ENCODE measurements around the gene RNF208. TPM values are rescaled to one million over a fixed set of nuclear protein-coding genes. Genes with fewer than 3 reads are reported as not detected.

The RNF208 gene
- total and polyA plus RNA-seq, 4 donors = 2.0 to 66.6 (median 33.7) TPM

DNA sequence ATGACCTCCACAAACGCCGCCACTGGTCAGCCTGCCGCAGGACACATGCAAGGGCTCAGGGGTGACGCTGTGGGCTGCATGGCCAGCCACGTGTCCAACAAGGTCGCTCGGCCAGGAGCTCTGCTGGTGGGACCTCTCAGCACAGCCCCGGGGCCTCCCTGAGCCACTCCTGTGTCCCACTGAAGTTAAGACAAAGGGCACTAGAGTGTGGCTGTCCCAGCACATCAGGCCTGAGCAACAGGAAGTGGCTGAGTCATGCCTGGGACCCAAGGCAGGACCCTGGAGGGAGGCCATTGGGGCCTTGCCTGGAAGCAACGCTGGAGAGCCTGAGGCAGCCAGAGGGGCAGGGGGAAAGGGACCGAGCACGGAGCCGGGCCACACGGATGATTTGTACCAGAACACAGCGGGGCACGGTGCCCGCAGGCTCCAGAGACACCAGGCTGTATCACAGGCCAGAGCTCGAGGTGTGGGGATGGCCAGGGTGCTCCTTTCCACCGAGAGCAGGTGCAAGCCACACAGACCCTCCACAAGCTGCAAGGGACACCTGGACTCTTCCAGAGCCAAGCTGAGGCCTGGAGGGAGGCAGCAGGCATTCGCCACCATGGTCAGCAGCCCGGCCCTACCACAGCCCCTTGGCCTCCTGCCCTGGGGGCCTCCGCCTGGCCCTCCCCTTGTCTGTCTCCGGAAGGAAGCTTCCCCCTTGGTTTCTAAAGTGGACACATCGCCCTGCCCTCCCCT, 43.7 kb downstream of the RNF208 start:
- WGBS (ENCODE audit: insufficient coverage) = 93% methylated on average over 23 of the region's 23 CpGs

DNA sequence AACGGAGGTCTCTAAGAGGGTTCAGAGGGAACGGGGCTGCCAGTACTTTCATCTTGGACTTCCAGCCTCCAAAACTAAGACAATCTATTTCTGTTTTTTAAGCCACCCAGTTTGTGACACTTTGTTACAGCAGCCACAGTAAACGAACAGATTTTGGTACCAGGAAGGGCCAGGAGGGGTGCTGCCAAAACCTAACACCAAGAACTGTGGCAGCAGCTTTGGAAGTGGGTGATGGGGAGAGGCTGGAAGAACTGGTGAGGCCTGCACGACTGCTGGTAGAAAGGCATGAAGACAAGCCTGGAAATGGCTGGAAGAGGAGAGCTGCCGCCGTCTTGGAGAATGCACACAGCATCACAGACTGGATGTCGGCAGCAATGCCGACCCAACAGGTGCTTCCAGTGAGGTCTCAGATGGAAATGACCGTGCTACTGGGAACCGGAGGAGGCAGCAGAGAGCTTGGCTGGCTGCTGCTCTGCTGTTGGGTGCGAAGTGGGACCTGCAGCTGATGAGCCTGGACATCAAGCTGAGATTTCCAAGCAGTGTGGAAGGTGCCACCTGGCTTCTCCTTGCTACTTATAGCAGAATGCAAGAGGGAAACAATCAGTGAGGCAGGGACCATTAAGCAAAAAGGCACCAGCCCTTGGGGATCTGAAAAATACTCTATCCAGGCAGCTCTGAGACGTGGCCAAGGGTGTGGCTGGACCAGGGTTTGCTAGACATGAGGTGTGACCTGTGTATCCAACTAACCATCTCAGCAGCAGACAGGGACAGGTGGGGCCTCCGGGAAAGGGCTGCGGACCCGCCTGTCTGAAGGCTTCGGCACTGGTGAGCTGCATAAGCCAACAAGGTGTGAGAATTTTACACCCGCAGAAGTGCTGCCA, 45.5 kb downstream of the RNF208 start:
- Histone ChIP-seq H3K27ac (ENCODE audit: low read depth, low read length) (no peak overlapping the region), H3K4me1 (ENCODE audit: control insufficient read depth, insufficient read depth, low read length) (peaks cover 4% of the 10 kb centered on the region), H3K36me3 (ENCODE audit: control insufficient read depth, insufficient read depth, low read length) (peaks cover 75% of the 10 kb centered on the region), H3K4me3 (ENCODE audit: low read depth, low read length) (no peak overlapping the region), H3K9me3 (ENCODE audit: control insufficient read depth, insufficient read depth, low read length) (no peaks in the 10 kb centered on the region), H3K27me3 (ENCODE audit: control insufficient read depth, insufficient read depth, low read length) (no peaks in the 10 kb centered on the region)
- DNase-seq (ENCODE audit: low read depth in 4 of 6, low spot score in 6 of 6) = no peak
- WGBS (ENCODE audit: insufficient coverage) = 55% methylated on average over 17 of the region's 17 CpGs

More for the DNA sequence above, 43.7 kb downstream of the RNF208 start:
- Histone ChIP-seq H3K27ac (ENCODE audit: low read depth, low read length) (no peak overlapping the region), H3K9me3 (ENCODE audit: control insufficient read depth, insufficient read depth, low read length) (no peaks in the 10 kb centered on the region), H3K27me3 (ENCODE audit: control insufficient read depth, insufficient read depth, low read length) (no peaks in the 10 kb centered on the region), H3K36me3 (ENCODE audit: control insufficient read depth, insufficient read depth, low read length) (peaks cover 89% of the 10 kb centered on the region), H3K4me1 (ENCODE audit: control insufficient read depth, insufficient read depth, low read length) (peaks cover 4% of the 10 kb centered on the region), H3K4me3 (ENCODE audit: low read depth, low read length) (no peak overlapping the region)
- DNase-seq (ENCODE audit: low read depth in 4 of 6, low spot score in 6 of 6) = no peak

DNA sequence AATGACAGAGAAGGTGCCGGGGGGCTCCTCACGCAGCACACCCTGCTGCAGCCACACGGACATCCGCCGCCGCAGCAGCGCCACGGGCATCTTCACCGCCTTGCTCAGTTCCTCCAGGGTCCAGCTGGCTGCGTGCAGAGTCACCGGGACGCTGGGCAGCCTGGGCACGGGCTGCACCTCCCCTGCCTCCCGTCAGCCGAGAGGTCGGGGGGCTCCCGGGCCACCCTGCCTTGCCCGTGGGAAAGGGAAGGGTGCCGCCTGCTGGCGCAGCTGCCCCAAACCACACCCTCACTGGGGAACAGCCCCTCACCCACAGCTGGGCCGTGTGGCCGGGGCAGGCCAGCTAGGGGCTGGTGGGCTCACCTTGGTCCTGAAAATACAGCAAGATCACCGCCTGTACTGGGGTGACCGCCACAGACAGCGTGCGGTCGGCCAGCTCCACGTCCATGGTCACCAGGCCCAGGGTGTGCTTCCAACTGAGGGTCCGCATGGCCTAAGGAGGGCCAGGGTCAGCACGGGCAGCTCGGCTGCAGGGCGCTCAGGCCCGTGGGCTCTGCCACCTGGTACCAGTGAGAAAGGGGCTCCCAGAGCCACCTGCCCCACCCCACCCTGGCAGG, 46.6 kb downstream of the RNF208 start:
- no peak overlapping the region for H3K27ac ChIP-seq (ENCODE audit: low read depth, low read length)
- H3K4me3 ChIP-seq (ENCODE audit: low read depth, low read length) = no peak overlapping the region
- peaks cover 64% of the 10 kb centered on the region for H3K36me3 ChIP-seq (ENCODE audit: control insufficient read depth, insufficient read depth, low read length)
- H3K27me3 ChIP-seq (ENCODE audit: control insufficient read depth, insufficient read depth, low read length) = peaks cover 3% of the 10 kb centered on the region
- no peaks in the 10 kb centered on the region for H3K9me3 ChIP-seq (ENCODE audit: control insufficient read depth, insufficient read depth, low read length)
- no peak for DNase-seq (ENCODE audit: low read depth in 4 of 6, low spot score in 6 of 6)
- H3K4me1 ChIP-seq (ENCODE audit: control insufficient read depth, insufficient read depth, low read length) = peaks cover 7% of the 10 kb centered on the region
- 39% methylated on average over 30 of the region's 33 CpGs for WGBS (ENCODE audit: insufficient coverage)

DNA sequence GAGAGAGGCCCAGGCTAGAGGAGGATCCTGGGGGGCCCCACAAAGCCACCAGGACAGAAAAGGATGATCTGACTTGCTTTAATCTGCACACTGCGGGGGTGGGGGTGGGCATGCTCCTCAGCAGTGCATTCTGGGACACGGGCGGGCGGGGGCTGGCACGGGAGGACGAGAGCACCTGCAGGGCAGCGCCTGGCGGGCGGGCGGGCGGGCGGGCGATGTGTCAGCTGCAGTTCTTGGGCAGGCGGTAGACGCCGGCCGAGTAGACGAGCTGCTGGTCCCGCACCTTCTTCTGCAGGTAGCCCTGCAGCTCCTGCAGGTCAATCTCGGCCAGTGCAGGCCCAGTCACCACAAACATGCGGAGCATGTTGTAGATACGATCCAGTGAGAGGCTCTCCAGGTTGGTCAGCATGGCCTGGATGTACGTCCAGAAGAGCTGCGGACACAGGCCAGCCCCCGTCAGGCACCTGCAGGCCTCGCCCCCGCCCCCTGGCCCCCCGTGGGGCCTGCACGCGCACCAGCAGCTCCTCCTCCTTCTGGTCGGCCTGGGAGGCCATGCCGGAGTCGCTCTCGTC, 47.2 kb downstream of the RNF208 start:
- H3K9me3 ChIP-seq (ENCODE audit: control insufficient read depth, insufficient read depth, low read length) = no peaks in the 10 kb centered on the region
- H3K27ac ChIP-seq (ENCODE audit: low read depth, low read length) = no peak overlapping the region
- H3K27me3 ChIP-seq (ENCODE audit: control insufficient read depth, insufficient read depth, low read length) = peaks cover 8% of the 10 kb centered on the region

DNA sequence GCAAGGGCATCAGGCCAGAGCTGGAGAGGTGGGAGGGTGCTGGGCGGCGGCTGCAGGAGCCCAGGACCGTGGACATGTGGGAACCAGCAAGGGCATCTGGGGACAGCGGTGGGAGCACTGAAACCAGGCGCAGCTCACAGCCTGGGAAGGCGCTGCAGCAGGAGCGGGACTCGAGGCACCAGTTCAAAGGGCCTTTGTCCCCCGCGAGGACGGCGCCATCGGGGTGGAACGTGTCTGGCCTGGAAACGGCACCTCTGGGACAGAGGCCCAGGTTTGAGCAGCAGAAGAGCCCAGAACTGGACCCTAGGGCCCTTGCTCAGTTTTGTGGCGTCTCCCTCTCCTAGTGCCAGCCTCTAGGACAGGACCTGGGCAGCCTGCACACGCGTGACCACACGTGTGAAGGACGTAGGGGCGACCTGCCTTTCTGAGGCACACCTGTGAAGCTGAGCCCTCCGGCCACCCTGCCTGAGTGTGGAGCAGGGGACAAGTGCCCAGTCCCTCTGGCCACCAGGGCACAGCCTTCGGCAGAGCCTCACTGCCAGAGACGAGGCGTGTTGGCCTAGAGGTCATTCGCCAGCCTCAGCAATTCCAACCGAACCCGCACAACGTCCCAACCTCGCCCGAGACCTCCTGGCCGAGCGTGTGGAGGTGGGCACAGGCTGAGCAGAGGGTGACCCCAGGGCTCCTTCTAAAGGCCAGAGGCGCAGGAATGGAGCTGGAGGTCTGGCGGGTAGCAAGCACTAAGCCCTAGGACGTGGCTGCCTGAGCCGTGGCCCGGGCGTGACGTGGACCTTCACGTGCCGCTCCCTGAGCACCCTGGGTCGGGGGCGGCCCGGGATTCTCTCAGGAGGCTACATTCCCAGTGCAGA, 48.0 kb downstream of the RNF208 start:
- WGBS (ENCODE audit: insufficient coverage) = 80% methylated on average over 45 of the region's 45 CpGs
- no peak for DNase-seq (ENCODE audit: low read depth in 4 of 6, low spot score in 6 of 6)
- Histone ChIP-seq H3K36me3 (ENCODE audit: control insufficient read depth, insufficient read depth, low read length) (peaks cover 50% of the 10 kb centered on the region), H3K27me3 (ENCODE audit: control insufficient read depth, insufficient read depth, low read length) (peaks cover 8% of the 10 kb centered on the region), H3K4me1 (ENCODE audit: control insufficient read depth, insufficient read depth, low read length) (peaks cover 13% of the 10 kb centered on the region), H3K9me3 (ENCODE audit: control insufficient read depth, insufficient read depth, low read length) (no peaks in the 10 kb centered on the region), H3K27ac (ENCODE audit: low read depth, low read length) (no peak overlapping the region), H3K4me3 (ENCODE audit: low read depth, low read length) (no peak overlapping the region)

More for the DNA sequence above, 47.2 kb downstream of the RNF208 start:
- H3K4me1 ChIP-seq (ENCODE audit: control insufficient read depth, insufficient read depth, low read length) = peaks cover 13% of the 10 kb centered on the region
- no peak for DNase-seq (ENCODE audit: low read depth in 4 of 6, low spot score in 6 of 6)
- no peak overlapping the region for H3K4me3 ChIP-seq (ENCODE audit: low read depth, low read length)
- peaks cover 57% of the 10 kb centered on the region for H3K36me3 ChIP-seq (ENCODE audit: control insufficient read depth, insufficient read depth, low read length)
- 31% methylated on average over 33 of the region's 34 CpGs for WGBS (ENCODE audit: insufficient coverage)

DNA sequence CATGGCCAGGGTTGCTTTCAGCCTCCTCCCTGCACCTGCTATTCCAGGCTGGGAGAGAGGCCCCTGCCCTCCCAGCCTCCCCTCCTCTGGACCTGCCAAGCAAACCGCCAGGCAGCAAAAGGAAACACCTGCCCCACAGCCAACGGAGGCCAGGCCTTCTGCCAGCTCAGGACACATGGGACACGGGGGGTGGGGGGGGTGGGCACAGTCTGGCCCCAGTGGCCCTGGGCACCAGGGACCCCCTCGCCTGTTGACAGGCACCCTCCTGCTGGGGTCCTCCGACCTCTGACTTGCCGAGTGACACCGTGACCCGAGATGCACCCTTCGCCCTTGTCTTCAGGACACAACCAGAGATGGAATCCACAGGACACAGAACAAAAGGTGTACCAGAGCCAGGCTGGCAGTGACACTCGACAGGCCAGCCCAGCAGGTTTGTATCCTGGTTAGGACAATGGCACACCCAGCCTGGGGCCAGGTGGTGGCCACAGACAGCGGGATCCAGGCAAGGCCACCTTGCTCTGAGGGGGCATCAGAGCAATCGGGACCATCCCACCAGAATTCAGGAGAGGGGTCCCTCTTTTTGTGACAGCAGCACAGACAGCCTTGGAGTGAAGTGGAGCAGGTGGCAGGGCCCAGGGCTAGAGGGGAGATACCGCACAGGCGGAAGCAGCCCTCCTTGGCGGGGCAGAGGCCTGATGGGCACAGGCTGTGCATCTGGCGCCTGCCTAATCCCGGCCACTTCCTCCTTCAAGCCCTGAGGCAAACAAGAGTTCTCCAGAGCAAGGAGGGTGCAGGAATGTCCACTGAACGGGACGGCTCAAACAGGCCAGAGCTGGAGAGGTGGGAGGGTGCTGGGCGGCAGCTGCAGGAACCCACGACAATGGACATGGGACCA, 48.9 kb downstream of the RNF208 start:
- H3K27me3 ChIP-seq (ENCODE audit: control insufficient read depth, insufficient read depth, low read length) = peaks cover 12% of the 10 kb centered on the region
- peaks cover 15% of the 10 kb centered on the region for H3K4me1 ChIP-seq (ENCODE audit: control insufficient read depth, insufficient read depth, low read length)
- H3K4me3 ChIP-seq (ENCODE audit: low read depth, low read length) = no peak overlapping the region
- 83% methylated on average over 20 of the region's 21 CpGs for WGBS (ENCODE audit: insufficient coverage)
- no peak for DNase-seq (ENCODE audit: low read depth in 4 of 6, low spot score in 6 of 6)
- H3K27ac ChIP-seq (ENCODE audit: low read depth, low read length) = no peak overlapping the region
- H3K9me3 ChIP-seq (ENCODE audit: control insufficient read depth, insufficient read depth, low read length) = no peaks in the 10 kb centered on the region
- H3K36me3 ChIP-seq (ENCODE audit: control insufficient read depth, insufficient read depth, low read length) = peaks cover 41% of the 10 kb centered on the region

DNA sequence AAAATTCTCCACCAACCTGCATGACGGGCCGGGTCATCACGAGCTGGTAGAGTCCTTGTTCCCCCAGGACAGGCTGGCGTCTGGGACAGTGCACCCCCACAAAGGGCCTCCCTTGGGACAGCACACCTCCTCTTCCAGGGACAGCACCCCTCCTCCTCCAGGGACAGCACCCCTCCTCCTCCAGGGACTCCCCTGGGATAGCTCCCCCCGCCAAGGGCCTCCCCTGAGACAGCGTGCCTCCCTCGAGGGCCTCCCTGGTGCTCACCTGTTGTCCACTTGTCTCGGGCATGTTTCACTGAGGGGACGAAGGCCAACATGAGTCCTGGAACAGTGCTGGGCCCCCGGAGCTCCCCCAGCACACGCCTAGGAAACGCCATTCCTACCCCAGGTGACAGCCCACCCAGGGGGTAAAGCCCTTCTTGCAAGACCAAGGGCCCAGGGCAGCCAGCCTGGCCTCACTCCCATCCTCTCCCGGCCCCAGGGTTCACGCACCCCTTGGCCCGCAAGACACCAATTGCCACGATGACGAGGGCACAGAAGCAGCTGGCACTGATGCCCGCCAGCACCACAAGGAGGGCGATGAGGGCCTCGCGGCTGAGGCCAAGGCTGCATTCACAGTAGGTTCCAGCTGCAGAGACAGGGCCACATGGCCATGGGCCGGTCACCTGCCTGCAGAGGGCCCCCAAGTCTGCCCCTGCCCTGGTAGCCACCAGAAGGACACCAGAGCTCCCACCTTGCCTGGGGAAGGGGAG, 50.7 kb downstream of the RNF208 start:
- WGBS (ENCODE audit: insufficient coverage) = 84% methylated on average over 22 of the region's 22 CpGs
- Histone ChIP-seq H3K27me3 (ENCODE audit: control insufficient read depth, insufficient read depth, low read length) (peaks cover 22% of the 10 kb centered on the region), H3K27ac (ENCODE audit: low read depth, low read length) (no peak overlapping the region), H3K36me3 (ENCODE audit: control insufficient read depth, insufficient read depth, low read length) (peaks cover 28% of the 10 kb centered on the region), H3K4me1 (ENCODE audit: control insufficient read depth, insufficient read depth, low read length) (peaks cover 27% of the 10 kb centered on the region), H3K9me3 (ENCODE audit: control insufficient read depth, insufficient read depth, low read length) (no peaks in the 10 kb centered on the region), H3K4me3 (ENCODE audit: low read depth, low read length) (no peak overlapping the region)
- DNase-seq (ENCODE audit: low read depth in 4 of 6, low spot score in 6 of 6) = no peak
